ENCODE measurements around the gene PFN1.

Gene PFN1

GRCh38 chr17:4948166-4948930 lies at the start of gene PFN1:
Gene PFN1, minus strand, starts transcription at chr17:4948530. Its CDS starts 136 bp downstream, at chr17:4948394.
- DNase-seq, result peak; percentile 95

DNA sequence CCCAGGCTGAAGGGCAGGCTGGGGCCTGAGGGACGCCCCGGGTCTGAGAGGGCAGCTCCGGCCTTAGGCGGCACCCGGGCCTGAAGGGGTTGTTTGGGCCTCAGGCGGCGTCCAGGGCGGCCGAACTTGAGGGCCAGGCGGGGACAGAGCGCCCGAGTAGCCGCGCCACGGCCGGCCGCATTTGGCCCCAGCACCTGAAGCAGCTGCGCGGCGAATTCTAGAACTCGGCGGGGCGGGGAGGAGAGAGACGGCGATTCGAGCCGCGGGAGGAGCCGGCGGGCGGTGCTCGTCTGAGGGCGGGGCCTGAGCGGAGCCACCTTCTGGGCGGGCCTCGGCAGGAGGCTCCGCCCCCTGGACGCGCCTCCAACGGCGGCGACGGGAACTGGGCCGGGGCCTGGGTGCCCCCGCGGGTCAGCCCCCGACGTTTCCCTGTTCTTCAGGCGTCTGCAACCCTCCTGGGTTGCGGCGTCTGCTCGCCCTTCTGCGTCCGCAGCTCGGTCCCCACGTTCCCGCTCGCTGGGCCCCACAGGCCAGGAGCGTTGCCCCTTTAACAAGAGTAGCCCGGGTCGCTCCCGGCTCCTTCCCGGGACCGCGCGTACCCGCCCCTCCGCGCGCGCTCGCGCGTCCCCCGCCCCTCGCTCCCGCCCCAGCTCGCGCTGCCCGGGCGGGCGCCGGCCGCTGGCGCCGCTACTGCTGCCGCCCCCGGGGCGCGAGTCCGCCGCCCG lies 49.1 kb upstream of the PFN1 start, which contains the start of the genes INCA1 and KIF1C:
INCA1 (minus strand) TSS at position 221 of the 725 bp plus-strand sequence. CDS start 3,085 bp downstream, outside the sequence.
KIF1C (plus strand) TSS at position 649 of the 725 bp plus-strand sequence. CDS start 2,297 bp downstream, outside the sequence.
- peak; percentile 95 for DNase-seq

DNA sequence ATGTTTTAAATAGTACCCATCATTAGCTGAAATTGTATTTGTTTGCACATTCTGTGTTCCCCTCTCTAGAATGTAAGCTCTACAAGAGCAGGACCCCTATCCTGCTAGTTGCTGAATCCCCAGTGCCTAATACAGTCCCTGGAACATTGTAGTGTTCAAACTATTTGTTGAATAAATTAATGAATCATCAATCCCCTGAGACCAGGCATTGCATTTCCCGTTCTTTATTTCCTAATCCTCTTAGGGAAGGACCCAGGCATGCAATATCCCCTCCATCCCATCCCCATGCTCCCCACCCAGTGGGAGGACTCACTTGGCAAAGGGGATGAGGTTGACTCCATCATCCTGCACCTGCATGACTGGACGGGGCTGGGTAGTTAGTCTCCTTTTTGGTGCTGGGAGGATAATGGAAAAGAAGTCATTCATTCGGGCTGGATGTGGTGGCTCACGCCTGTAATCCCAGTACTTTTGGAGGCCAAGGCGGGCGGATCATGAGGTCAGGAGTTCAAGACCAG lies 45.8 kb upstream of the PFN1 start:
- no peak for DNase-seq

DNA sequence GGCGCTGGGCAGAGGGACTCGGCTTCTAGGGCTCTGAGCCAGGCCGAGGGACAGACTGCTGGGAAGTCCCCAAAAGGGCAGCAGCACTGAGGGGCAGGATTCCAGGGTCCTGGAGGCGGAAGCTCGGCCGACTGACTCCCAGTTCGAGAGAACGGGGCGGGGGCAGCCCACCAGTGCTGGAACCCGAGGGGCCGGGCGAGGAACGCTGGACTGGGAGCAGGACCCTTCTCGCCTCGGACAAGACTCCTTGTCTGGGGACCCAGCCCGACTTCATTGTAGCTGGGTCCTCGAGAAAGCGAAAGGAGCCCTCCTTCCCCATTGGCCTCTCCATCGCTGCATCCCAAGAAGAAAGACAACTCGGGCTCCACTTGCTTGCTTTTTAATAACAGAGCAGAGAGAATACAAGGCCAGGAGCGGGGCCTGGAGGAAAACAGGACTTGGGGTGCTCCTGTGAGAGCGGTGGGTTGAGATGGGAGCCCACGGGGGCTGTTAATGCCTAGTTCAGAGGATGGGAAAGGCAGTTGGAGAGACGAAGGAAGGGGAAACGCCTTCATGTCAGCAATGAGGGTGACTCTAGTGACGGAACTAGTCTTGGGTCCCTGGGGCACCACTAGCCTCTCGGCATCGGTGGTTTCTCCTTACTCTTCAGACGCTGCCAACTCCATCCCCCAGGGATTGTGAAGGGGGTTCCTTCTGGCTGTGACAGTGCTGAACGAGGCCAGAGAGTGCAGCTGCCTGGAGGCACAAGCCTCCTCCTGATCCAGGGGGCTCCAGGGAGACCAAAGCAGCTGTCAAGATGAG lies 39.6 kb upstream of the PFN1 start:
- peak; percentile 68 for DNase-seq

DNA sequence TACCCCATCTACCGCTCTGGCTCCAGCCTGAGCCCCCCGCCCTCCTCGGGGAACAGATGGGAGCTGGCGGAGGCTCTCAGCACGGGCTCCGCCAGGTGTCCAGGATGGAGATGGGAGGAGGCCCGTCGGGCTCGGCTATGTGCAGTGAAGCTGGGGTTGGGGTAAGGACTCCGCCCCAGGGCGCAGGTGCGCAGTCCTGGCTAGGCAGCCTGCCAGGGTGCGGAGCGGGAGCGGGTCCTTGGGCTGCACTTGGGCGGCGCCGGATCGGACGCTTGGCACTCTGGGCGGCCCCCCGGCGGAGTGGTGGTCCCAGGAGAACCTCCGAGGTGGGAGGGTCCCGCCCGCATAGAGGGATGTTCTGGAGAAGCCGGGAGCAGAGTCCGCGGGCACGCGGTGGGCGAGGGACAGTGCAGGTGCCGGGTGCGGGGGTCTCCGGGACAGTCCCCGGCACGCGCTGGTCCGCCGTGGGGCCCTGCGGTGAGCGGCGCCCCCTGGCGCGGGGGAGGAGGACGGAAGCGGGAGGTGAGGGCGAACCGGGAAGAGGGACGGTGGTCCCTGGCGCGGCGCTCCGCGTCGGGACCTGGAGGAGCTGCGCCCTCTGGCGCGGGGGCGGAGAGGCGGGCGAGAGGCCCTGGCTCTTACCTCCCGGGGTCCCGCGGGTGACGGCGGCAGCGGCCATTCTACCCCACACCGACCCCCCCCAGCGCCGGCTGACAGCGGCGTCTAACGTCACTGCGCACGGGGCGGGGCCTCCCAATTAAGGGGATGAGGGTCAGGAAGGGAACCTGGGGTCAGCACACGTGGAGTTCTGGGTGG lies 38.8 kb upstream of the PFN1 start, which contains the start of gene CAMTA2:
CAMTA2 (minus strand) TSS at position 725 of the 816 bp plus-strand sequence. CDS start 1,453 bp downstream, outside the sequence.
- DNase-seq, result peak; percentile 92

- DNase-seq, result no peak
These were observed 38.1 kb upstream of the PFN1 start for GRCh38 chr17:4986403-4986802.

DNA sequence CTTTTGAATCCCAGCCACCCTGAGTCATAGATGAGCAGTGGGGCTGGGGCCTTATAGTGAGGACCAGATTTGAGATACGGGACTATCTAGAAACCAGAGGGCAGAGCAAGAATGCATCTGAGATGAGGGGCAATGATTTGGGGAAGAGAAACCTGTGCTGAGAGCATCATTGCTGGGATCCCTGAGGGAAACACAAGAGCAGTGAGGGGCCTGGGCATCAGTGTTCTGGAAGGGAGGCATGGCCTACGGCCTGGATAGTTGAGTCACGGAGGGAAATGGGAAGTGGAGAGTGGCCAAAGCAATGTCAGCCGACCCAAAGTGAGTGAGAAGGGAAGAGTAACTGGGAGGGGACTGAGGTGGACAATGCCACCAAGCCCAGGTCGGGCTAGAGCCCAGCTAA lies 34.0 kb upstream of the PFN1 start:
- DNase-seq, result no peak

DNA sequence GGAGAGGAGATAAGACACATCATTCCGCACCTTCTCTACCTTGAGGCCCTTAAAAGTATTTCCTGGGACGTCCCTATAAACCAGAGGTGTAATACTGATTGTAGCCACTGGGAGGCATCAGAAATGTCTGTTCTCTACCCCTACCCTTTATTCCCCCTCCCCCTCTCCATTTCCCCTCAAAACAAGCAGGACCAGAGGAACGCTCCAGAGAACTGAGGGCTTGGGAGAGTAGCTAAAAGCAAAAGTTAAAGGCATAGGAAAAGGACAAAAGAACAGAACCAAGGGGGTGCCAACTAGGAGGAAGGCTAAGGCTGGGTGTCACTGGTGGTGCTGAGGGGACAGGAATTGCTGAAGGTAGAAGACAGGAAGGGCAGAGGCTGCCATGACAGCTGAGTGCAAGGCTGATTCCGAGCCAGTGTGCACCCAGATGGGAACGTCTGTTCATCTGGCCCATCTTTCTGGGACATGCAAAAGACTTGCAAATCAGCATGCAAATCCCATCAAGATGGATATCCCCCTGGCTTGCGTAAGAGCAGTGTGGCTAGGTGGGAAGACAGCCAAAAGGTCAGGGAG lies 32.4 kb upstream of the PFN1 start:
- no peak for DNase-seq

DNA sequence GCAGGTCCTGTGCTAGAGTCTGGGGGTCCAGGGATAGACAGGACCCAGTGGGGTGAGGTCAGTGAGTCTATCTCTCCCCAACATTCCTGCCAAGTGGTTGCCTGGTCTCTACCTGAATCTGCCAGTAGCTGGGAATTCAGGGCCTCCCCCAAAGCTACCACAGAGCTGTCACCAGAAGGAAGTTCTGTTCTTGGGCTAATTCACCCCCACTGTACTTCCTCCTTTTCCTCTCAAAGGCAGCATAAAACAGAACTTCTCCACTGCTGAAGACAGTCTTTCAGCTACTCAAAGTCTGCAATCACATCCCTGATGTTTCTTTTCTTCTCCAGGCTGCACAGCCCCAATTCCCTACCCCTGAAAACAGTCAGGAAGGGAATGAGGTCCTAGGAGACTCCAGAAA lies 30.4 kb upstream of the PFN1 start:
- no peak for DNase-seq

DNA sequence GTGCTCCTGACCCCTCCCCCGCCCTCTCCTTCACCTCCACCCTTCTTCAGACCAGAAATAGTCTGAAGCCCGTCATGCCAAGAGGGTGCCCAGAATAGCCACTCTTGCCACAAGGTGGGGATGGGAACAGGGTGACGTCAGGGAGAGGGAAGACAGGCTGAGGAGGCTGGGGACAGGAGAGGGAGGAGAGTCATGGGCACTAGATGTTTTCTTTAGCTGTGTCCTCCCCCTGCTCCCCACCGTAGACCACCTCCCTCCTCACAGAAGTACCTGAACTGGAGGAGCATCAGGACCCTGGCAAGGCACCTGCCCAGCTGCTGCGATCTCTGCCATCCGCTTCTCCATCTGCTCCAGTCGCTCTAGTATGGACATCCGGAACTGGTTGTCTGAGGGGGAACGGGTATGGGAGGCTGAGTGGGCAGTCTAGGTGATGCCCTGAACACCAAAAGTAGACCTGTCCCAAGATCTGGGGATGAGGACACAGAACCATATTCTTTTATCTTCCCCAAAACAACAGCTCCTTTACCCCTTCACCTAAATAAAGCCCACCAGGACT lies 25.9 kb upstream of the PFN1 start:
- DNase-seq, result no peak

DNA sequence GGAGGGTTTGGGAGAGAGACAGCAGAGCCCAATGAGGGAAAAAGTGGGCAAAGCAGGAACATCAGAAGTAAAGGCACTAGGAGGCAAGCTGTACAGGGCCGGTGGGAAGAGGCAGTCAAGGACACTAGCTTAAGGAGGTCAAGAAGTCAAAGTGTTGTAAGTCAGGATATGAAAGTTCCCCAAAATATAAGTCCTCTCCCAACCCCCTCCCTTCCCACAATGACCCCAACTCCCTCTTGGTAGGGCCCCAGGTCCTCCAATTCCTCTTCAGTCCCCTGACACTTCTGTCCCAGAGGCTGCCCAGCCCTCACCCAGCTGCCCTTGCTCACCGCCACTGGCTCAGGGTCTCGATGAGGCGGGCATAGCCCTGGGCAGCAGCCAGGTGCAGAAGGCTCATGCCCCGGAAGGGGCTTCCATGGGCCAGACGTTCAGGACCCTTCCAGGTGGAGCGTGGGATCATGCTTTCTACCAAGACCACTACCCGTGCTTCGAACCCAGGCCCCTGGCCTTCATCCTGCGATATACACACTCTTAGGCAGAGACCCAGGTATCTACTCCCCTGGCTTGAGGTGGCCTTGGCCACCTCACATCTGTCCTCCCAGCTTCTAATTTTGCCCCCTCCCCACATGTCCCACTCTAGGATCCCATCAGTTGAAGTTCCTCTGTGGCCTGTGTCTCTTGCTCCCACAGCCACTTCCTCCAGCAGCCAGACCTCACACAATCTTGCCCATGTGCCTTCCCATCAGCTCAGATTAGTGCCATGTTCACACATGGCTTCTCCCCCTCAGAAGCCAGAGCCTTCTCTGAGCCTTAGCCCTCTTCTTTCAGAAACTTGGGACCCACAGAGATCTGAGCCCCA lies 25.2 kb upstream of the PFN1 start:
- no peak for DNase-seq

DNA sequence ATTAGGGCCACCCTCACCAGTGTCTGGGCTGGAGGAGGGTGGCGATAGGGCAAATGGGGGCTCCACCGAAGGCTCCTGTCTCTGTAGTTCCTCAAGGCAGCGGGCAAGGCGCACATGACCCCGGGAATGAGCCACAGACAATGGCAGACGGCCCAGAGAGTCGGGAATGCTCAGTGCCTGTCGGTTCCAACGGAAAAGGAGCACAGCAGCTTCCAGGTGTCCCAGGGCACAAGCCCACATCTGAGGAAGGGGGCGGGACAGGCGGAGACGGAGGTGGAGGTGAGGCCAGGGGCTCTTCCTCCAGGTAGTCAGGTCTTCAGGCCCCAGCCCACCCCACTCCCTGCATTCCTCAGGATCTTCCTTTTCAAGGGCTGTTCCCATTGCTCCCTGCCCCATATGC lies 24.4 kb upstream of the PFN1 start:
- DNase-seq, result no peak

- no peak for DNase-seq
These were observed 24.0 kb upstream of the PFN1 start for GRCh38 chr17:4972322-4972721.

- DNase-seq, result no peak
These were observed 23.5 kb upstream of the PFN1 start for GRCh38 chr17:4971826-4972225.

DNA sequence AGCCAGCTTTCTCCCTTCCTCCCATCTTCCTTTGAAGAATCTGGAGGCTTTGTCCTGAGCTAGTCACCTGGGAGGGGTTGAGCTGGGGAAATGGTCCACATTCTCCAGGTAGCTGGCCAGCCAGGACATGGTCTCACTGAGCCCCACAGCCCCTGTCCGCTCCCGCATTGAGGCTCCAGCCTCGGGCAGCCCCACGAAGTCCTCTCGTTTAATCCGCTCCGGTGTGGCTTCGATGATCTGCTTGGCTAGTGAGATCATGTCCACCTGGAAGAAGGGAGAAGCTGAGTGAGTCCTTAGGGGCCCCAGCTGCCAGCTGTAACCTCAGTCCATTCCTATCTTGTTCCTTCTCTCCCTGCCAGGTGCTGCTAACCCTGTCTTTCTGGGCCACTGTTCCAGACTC lies 21.9 kb upstream of the PFN1 start:
- no peak for DNase-seq

- no peak for DNase-seq
These were observed 21.3 kb upstream of the PFN1 start for GRCh38 chr17:4969551-4970173.

DNA sequence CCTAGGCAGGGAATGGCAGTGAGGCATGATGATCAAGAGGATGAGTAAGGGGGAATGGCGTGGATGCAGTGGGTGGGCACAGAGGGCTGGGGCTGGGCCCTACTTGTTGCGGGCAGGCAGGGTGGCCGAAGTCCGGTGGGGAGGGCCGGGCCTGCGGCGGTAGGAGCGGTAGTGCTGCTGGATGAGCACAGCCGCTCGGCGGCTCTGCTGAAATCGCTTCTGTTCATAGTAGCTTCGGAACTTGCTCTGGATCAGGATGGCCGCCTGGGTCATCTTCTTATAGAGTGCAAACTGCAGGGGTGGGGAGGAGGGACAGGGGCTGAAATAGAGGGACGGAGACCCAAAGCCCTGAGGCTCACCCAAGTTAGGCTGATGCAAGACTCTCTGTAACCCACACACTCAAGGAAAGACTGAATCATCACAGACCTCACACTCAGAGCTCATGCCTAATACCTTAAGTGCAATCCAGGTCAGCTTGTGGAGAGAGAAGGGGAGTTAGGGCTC lies 20.8 kb upstream of the PFN1 start:
- peak; percentile 38 for DNase-seq

GRCh38 chr17:4968486-4969046 lies 20.2 kb upstream of the PFN1 start:
- no peak for DNase-seq
